Activated CD8-positive, alpha-beta memory T cell treated with anti-CD3 and anti-CD28 coated beads, Interleukin-2, amount 50 U/mL, for 24 hours (primary cell): ENCODE measurements around the gene FCRLA.
"Not testable (repeated sequence)": the region's sequence is repeated elsewhere in the genome, so short reads cannot be mapped to it uniquely, and the experiment has no call there.

Experiments
- DNase-seq: peaks from one replicate; pipeline ENCODE4 v3.0.0-alpha.2; 2020; ENCODE audit errors: extremely low read depth

FCRLA gene

GRCh38 chr1:161706113-161706481, 932 bp upstream of the FCRLA start:
- no peak for DNase-seq

DNA sequence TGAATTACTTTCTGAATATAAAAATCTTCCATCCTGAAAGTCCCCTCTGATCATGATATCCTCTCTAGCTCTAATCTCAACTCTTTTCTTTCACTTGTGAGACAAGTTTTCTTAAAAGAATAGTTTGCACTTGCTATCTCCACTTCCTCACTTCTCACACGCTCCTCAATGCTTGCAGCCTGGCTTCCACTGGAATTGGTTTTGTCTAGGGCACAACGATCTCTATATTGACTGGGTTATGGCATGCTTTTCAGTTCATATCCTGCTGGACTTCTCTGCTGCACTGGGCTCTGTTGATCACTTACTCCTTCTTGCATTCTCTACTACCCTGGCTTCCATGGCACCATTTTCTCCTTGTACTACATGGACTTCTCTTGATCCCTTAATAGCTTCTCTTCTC, 474 bp downstream of the FCRLA start:
- no peak for DNase-seq

DNA sequence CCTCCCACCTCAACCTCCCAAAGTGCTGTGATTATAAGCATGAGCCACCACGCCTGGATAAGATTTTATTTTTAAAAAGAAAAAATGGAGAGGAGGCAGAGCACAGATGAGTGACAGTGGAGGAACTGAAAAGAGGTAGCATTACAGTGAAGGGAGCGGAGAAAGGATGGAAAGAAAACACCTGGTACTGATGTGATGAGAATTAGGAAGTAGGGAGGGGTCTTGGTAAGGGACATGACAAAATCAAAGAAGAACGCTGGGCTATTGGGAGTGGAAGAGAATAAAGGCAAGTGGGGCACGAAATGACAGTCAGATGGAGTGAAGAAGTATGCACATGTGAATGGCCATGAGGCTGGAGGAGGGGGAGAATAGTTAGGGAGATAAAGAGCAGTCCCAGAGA, 2.3 kb downstream of the FCRLA start:
- DNase-seq: no peak

DNA sequence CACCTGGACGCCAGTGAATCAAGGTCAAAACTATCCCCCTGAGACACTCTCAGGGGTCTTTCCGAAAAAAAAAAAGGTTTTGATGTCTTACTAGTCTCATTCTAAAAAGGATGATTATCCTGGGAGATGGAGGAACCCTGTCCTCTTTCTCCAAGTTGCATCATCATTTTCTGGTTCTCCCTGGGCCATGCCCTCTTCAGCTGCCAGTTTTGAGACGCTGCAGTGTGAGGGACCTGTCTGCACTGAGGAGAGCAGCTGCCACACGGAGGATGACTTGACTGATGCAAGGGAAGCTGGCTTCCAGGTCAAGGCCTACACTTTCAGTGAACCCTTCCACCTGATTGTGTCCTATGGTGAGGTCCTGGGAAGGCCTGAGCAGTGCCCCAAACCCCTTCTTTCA, 3.5 kb downstream of the FCRLA start:
- no peak for DNase-seq

DNA sequence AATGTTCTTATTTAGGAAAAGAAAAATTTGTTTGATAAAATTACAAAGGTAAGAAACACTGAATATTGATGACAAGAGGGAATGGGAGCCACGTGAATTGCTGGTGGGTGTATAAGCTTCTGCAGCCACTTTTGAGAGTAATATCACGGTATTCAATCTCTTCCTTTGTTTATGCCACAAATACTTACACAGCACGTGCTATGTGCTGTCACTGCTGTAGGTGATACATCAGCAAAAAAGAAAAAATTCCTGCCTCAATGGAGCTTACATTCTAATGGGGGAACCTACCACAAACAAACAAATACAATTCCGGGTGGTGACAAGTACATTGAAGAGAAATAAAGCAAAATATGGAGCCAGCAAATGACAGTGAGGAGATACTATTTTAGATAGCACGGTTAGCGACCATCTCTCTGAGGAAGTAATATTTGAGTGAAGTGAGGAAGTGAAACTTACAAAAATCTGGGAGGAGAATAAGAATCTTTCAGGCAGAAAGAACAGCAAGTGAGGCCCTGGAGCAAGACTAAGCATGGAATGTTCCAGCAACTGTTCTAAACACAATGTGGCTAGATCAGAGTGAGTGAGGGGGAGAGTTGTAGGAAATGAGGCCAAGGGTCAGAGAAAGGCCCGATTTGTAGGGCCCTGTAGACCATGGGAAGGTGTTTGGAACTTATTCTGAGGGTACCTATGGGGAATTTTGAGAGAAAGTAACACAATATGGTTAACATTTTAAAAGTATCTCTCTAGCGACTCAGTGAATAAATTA, 11.7 kb downstream of the FCRLA start:
- no peak for DNase-seq

- no peak for DNase-seq
Measured at GRCh38 chr1:161719325-161719611, 12.2 kb downstream of the FCRLA start.

DNA sequence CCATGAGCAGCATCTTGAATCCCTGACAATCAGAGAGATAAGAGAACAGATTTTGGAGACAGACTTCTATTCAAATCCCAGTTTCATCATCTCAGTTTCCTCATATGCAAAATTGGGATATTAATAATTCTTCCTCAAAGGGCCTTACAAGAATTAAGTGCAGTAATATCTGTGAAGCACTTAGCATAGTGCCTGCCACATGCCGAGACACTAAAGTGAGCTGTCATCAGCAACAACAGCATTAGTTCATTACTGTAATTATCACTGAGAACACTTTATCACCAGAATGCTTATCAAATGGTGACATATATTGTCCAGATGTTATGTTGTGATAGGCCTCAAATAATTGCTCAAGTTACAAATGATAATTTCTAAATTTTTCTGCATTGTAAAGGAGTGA, 13.4 kb downstream of the FCRLA start:
- DNase-seq: no peak

- DNase-seq: no peak
Measured at GRCh38 chr1:161720956-161721737, 14.1 kb downstream of the FCRLA start, which contains the start of gene FCRLB. Gene FCRLB, plus strand, starts transcription at chr1:161721544. Its CDS starts 1,129 bp downstream, at chr1:161722673.

DNA sequence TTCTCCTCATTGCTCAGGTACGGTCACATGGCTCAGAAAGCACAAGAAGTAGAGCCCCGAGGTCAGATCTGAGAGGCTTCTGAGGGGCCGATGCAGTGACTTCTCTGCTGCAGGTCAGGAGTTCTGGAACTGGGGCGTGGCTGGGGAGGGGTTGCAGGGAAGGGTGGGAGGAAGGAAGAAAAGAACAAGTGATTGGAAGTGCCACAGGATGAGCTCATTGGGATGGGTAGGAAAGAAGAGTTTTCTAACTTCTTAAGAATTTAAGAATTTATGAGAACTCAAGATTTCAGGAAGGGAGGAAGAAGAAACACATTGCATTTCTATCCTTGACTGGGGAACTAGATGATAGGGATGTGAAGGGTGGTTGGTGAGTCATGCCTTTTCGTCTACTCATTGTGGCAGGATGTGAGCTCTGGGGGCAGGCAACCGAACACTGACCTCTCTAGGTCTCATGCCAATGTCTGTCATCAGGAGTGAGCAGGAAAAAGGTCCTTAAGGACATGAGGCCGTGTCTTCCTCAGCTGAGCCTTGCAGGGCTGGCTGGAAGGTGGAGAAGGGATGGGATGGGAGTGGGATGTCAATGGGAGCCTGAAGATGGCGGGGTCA, 14.8 kb downstream of the FCRLA start:
- no peak for DNase-seq

DNA sequence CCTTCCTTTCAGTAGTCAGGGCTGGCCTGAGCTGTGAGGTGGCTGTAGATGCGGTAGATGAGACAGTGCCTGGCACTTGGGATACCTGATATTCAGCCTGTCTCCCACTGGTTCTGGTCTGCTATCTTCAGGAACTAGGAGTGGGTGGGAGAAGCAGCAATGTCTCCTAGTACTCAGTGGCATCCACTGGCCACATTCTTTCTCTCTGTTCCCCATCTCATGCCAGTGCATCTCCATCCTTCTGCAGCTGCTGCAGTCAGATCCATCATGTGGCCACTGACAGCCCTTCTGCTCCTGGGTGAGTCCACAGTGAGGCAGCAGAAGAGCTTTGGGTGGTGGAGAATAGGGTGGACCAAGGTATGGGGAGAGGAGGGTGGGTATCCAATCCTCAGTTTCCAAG, 15.4 kb downstream of the FCRLA start:
- DNase-seq: no peak

DNA sequence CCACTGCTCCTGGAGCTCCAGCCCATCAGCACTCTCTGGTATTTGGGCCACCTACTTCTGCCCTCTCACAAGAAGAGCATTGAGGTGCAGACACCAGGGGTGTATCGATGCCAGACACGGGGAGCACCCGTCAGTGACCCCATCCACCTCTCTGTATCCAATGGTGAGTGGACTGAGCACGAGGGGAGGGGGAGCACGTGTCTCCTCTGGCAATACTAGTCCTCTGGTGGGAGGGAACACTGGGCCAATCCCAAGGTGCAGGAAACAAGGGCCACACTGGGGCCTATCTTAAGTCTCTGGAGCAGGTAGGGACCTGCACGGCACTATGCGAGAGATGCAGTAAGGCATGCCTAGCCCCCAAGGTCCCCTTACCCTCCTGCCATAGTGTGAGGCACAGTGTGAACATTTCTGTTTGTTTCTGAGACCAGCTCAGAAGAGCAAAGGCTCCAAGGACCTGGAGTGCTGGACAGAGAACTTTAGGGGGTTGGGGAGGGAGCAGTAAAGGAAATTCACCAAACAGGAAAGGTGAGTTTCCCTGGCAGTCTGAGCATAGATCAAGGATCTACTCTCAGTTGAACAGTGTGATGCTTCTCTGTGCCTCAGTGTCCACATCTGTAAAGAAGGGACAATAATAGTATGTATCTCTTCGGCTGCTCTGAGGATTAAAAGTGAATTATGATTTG, 16.6 kb downstream of the FCRLA start:
- DNase-seq: no peak

- DNase-seq: not testable (repeated sequence)
Measured at GRCh38 chr1:161725258-161725907, 18.4 kb downstream of the FCRLA start.

DNA sequence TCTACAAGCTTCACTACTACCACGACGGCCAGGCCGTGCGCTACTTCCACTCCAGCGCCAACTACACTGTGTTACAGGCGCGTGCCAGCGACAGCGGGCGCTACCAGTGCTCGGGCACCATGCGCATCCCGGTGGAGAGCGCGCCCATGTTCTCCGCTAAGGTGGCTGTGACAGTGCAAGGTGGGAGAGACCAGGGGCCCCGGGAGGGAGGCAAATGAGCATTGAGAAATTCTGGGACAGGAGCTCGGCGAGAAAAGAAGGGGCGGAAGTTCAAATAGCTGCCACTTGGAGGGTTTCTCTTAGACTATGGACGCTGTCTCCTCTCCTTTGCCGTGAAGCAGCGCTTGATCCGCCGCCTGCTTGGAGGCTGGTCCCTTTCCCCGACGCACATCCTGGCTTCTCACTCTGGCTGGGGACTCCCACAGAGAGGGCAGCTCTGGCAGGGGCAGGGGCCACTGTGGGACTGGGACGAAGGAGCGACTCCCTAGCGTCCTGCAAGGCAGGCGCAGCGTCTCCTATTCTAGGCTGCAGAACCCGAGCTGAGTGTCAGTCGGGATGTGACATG, 19.0 kb downstream of the FCRLA start:
- no peak for DNase-seq

DNA sequence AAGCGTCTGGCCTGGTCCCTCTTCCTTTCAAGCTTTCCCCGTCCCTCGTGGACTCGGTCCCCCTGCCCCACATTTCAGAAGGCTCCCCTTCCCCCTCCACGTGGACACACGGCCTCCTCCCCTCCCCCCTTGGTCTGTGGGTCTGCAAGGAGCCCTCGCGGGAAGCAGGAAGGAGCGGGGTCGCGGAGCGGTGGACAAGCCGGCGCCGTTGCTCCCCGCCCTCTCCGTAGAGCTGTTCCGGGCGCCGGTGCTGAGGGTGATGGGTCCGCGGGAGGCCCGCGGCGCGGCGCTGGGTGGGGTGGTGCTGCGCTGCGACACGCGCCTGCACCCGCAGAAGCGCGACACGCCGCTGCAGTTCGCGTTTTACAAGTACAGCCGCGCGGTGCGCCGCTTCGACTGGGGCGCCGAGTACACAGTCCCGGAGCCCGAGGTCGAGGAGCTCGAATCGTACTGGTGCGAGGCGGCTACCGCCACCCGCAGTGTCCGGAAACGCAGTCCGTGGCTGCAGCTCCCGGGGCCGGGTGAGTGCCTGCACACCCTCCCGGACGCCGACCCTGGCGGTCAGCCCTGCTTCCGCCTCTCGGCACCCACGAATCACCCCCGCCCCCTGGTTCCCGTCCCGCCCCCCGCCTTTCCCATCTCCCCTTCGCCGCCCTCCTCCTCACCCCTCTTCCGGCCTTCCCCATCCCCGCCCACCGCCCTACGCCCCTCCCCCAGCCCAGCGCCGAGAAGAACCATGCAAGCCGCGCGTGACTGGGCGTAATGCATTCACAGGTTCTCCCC, 19.6 kb downstream of the FCRLA start:
- no peak for DNase-seq

DNA sequence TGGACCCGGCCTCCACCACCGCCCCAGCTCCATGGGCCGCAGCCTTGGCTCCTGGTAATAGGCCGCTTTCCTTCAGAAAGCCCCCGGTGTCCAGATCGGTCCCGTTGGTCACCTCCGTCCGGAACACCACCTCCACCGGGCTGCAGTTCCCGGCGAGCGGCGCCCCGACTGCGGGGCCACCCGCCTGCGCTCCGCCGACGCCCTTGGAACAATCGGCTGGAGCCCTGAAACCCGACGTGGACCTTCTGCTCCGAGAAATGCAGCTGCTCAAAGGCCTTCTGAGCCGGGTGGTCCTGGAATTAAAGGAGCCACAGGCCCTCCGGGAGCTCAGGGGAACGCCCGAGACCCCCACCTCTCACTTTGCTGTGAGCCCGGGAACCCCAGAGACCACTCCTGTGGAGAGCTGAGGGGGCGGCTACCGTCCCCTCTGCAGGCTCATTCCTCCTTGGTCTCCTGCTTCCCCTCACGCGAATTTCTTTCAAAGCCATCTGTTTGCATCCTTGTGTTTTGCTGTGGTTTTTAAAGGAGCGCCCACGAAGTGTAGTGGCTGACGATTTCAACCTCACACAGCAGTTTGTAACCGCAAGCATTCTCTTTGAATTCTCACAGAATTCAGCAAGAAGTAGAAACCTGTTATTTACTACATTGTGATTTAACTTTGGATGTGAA, 20.4 kb downstream of the FCRLA start:
- DNase-seq: no peak

GRCh38 chr1:161728376-161729226, 21.6 kb downstream of the FCRLA start:
- DNase-seq: no peak

DNA sequence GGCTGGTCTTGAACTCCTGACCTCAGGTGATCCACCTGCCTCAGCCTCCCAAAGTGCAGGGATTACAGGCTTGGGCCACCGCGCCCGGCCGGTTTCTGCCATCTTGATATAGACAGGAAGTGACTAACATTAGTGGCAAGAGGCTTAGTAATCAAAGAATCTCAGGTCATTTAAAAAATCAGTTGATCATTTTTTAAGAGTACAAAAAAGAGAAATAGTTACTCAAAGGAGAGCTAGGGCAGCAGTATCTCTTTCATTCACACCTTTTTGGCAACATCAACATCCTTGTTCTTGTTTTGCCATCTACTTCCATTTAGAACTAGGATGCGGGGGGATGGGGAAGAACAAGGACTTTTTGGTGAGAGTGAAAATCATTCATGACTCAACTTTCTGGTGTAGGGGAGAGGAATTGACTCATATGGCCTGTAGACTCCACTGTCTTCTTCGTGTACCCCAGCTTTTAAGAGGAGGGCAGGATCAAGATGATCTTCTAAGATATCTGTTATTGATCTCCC, 23.1 kb downstream of the FCRLA start:
- DNase-seq: no peak

- no peak for DNase-seq
Measured at GRCh38 chr1:161731241-161731640, 24.2 kb downstream of the FCRLA start.
